ENCODE measurements around the gene DDC. TPM values are rescaled to one million over a fixed set of nuclear protein-coding genes. Genes with fewer than 3 reads are reported as not detected.

The DDC gene
- polyA plus RNA-seq, 1 experiment: not detected

DNA sequence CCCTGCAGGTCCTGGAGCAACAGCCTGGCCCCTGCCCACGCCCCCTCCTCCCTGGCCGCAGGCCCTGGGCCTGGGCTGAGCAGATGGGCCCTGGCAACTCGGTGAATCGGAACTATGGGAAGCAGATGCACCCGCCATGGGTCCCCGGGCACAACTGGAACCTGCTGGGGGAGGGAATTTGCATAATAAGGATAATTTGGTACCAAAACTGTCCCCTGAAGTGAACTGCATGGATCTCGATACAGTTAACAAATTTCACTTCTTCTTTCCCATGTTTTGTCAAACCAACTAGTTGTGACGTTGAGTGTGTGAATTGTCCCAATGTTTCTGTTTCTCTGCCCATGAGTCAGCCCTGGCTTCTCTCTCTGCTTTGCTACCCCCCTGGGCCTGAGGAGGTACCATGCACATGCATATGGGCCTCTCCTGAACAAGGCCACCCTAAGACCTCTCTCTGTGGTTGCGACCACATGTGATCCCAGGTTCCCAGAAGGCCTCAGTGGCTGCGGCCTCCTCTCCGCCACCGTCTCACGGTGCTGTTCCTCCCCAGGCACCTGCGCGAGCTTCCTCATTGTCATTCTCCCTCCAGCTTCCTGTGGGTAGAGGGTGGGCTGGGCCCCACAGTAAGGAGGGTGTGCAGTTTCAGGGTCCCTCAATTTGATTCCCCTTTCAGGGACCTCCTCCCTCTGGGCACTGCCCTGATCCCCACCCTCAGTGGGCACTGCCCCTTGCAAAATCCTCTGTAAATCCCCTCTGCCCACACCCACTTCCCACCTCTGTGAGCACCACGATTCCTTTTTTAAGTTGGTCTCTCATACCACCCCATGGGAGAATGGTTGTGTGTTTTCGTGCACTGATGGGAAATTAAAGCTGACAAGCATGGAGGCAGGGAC is 155.1 kb downstream of the DDC start:
- no peaks in the 10 kb centered on the region for H3K27me3 ChIP-seq (ENCODE audit: control insufficient read depth, insufficient read depth, low read length)
- DNase-seq (ENCODE audit: low read depth, low spot score): no peak
- CTCF ChIA-PET: no interaction called here
- POLR2A ChIA-PET: no interaction called here
- no peaks in the 10 kb centered on the region; the same call in 1 of the 2 replicates for H3K9me3 ChIP-seq (ENCODE audit: control insufficient read depth, insufficient read depth, low read length)
- H3K4me3 ChIP-seq (ENCODE audit: low read depth, low read length): no peak overlapping the region
- H3K27ac ChIP-seq (ENCODE audit: low read depth, low read length): no peak overlapping the region
- TF ChIP-seq, protein P1, sequence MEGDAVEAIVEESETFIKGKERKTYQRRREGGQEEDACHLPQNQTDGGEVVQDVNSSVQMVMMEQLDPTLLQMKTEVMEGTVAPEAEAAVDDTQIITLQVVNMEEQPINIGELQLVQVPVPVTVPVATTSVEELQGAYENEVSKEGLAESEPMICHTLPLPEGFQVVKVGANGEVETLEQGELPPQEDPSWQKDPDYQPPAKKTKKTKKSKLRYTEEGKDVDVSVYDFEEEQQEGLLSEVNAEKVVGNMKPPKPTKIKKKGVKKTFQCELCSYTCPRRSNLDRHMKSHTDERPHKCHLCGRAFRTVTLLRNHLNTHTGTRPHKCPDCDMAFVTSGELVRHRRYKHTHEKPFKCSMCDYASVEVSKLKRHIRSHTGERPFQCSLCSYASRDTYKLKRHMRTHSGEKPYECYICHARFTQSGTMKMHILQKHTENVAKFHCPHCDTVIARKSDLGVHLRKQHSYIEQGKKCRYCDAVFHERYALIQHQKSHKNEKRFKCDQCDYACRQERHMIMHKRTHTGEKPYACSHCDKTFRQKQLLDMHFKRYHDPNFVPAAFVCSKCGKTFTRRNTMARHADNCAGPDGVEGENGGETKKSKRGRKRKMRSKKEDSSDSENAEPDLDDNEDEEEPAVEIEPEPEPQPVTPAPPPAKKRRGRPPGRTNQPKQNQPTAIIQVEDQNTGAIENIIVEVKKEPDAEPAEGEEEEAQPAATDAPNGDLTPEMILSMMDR (IDR thresholded peaks at IDR 0.05; ENCODE audit: low read depth, low read length): no peak

Small RNAs within 50 kb of the gene (small RNA-seq; reads per million reads assigned to genes)
- not detected for gene RNU6-1091P (ENCODE audit: insufficient read length, low read depth)

Other genes with a start within 250 kb of the DDC start
- gene FIGNL1, start 115.1 kb downstream of the DDC start, polyA plus RNA-seq (2011; rRNA removed): 7.1 and 9.5 TPM in 2 replicates
- gene GRB10, start 217.5 kb upstream of the DDC start, polyA plus RNA-seq (2011; rRNA removed): 8.0 and 12.1 TPM in 2 replicates

All from AG04450 (cell line).